ENCODE results near the gene KCNQ1OT1. TPM values are rescaled to one million over a fixed set of nuclear protein-coding genes. Genes with fewer than 3 reads are reported as not detected.

KCNQ1OT1 gene
- total and polyA plus RNA-seq, 2 of the 4 experiments (the other 2 are of a cell fraction), result 0.14 to 2.0 TPM

DNA sequence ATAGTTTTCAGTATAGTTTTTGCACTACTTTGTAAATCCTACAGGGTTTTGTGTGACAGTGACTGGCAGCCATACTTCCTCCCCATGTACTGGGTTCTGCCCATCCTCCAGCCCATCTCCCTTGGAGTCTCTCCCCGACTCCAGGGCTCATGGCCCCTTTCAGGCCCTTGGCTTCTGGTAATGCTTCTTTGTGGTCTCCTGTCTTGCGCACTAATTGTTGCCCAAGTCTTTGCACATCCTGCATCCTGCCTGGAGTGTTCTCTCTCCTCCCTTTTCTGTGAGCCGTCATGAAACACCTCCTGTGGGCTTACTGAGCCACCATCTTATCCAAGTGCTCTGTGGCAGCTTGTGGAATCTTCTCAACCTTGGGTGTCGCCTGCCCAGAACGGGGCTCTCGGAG lies 11.4 kb upstream of the KCNQ1OT1 start:
- Histone ChIP-seq H4K20me1 (ENCODE audit: insufficient read depth, low read length) (no peaks in the 10 kb centered on the region), H3K79me1 (ENCODE audit: low read depth in 1 of 2, low read length in 2 of 2) (no peaks in the 10 kb centered on the region), H4K91ac (ENCODE audit: insufficient read depth, low read depth, low read length) (no peak overlapping the region), H3K18ac (ENCODE audit: low read depth, low read length) (no peak overlapping the region), H2AK5ac (ENCODE audit: low read depth, low read length) (no peak overlapping the region), H3K23ac (ENCODE audit: low read depth, low read length) (no peak overlapping the region; the same call in 1 of the 2 replicates), H3K36me3 (ENCODE audit: control insufficient read depth, insufficient read depth, low read length) (no peaks in the 10 kb centered on the region), H3K4me2 (ENCODE audit: low read depth, low read length) (no peak overlapping the region), H3K27me3 (ENCODE audit: control insufficient read depth, insufficient read depth, low read length) (peaks cover 37% of the 10 kb centered on the region), H3K9me1 (ENCODE audit: insufficient read depth, low read length) (no peaks in the 10 kb centered on the region), H2BK120ac (ENCODE audit: low read depth, low read length) (no peak overlapping the region), H3K27ac (ENCODE audit: insufficient read depth, low read length) (no peak overlapping the region), H2BK15ac (ENCODE audit: low read depth, low read length) (no peak overlapping the region), H3K9ac (ENCODE audit: low read depth, low read length) (no peak overlapping the region), H4K5ac (ENCODE audit: low read depth, low read length) (no peak overlapping the region), H2BK5ac (ENCODE audit: low read depth, low read length, poor library complexity, severe bottlenecking) (no peak overlapping the region), H3K56ac (ENCODE audit: extremely low read depth, insufficient read depth, low read length) (no peak overlapping the region), H2AFZ (replicated peaks; ENCODE audit: low read length, poor library complexity) (no peak overlapping the region), H3K4me3 (ENCODE audit: insufficient read depth, low read depth, low read length) (no peak overlapping the region), H3K4ac (ENCODE audit: low read depth, low read length) (no peak overlapping the region), H3K14ac (replicated peaks; ENCODE audit: low read depth, low read length) (no peak overlapping the region), H2AK9ac (replicated peaks; ENCODE audit: low read depth, low read length, poor library complexity) (no peak overlapping the region), H4K8ac (ENCODE audit: low read depth in 2 of 2, low read length in 2 of 2) (no peak overlapping the region), H2BK20ac (ENCODE audit: low read depth, low read length) (no peak overlapping the region), H3K4me1 (ENCODE audit: control insufficient read depth, insufficient read depth, low read length) (peaks cover 6% of the 10 kb centered on the region; the same call in 1 of the 2 replicates), H3K9me3 (ENCODE audit: control insufficient read depth, insufficient read depth, low read length) (peaks cover 5% of the 10 kb centered on the region)
- dilution Hi-C loops (cut with HindIII; ENCODE audit: low sequenced_read_pairs, unreplicated experiment) (no loop called here), in situ Hi-C loops (cut with MboI; ENCODE audit: low sequenced_read_pairs) (no loop called here), intact Hi-C loops (cut with micrococcal nuclease) (no loop called here)
- WGBS, 2 experiments (ENCODE audit: extremely low coverage in 2 of 2, insufficient read length in 1 of 2), result 100% methylated on average over 1 of the region's 6 CpGs; no CpG with 5 or more reads in 1 of the 2 experiments
- CTCF ChIA-PET, result no interaction called here
- ATAC-seq (ENCODE audit: low read depth) (no peak), DNase-seq (no peak)
- POLR2A ChIA-PET (ENCODE audit: unreplicated experiment), result no interaction called here
- TF ChIP-seq RCOR1 (IDR thresholded peaks at IDR 0.05; ENCODE audit: insufficient replicate concordance, low read length) (no peak), MAFK (IDR thresholded peaks at IDR 0.05; ENCODE audit: low read depth, low read length) (no peak), RFX5 (IDR thresholded peaks at IDR 0.05; ENCODE audit: low read depth, low read length) (no peak), MAZ (IDR thresholded peaks at IDR 0.05; ENCODE audit: borderline replicate concordance, low read depth, low read length) (no peak), CHD1 (IDR thresholded peaks at IDR 0.05; ENCODE audit: low read depth, low read length) (no peak), BHLHE40 (IDR thresholded peaks at IDR 0.05; ENCODE audit: low read depth, low read length) (no peak), POLR2A (IDR thresholded peaks at IDR 0.05; ENCODE audit: low read depth, low read length) (no peak), SMC3 (IDR thresholded peaks at IDR 0.05; ENCODE audit: low read depth, low read length) (no peak), RAD21 (IDR thresholded peaks at IDR 0.05; ENCODE audit: low read length) (no peak), FOS (IDR thresholded peaks at IDR 0.05; ENCODE audit: low read depth, low read length) (no peak), CEBPB (IDR thresholded peaks at IDR 0.05; ENCODE audit: low read depth, low read length) (no peak)
- TF ChIP-seq, protein P1, sequence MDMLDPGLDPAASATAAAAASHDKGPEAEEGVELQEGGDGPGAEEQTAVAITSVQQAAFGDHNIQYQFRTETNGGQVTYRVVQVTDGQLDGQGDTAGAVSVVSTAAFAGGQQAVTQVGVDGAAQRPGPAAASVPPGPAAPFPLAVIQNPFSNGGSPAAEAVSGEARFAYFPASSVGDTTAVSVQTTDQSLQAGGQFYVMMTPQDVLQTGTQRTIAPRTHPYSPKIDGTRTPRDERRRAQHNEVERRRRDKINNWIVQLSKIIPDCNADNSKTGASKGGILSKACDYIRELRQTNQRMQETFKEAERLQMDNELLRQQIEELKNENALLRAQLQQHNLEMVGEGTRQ (IDR thresholded peaks at IDR 0.05; ENCODE audit: low read depth, low read length), result no peak
- no TSS peak for BruUV-seq (replicated peaks)
